ENCODE results near the gene RNF123. TPM values are rescaled to one million over a fixed set of nuclear protein-coding genes. Genes with fewer than 3 reads are reported as not detected.

RNF123 gene
- total and polyA plus RNA-seq, 2 donors (not counting 1 experiment from before 2014, with no cell fraction given), result 51.8 to 69.0 TPM

DNA sequence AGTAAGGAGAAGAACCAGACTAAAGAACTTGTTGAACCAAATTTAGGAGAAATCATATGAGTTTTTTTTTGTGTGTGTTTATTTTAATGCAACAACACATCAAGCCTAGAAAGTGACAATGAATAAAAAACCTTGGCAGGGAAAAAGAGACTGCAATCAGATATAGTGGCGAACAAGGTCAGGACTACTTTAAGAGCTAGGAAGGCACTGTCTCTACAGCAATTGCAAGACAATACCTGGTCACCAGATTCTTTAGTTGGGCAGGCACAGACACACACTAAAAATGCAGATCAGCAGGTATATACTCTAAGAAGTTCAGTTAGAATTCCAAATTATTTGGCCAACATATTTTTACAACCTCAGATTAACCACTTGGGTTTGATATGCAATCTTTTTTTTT lies 65.2 kb downstream of the RNF123 start:
- no peak overlapping the region for H3K27ac Mint-ChIP-seq
- H2AFZ ChIP-seq (ENCODE audit: insufficient read depth, low read depth, low read length, poor library complexity, severe bottlenecking), result no peak overlapping the region
- ATAC-seq (ENCODE audit: low read depth), result no peak
- 100% methylated on average over 1 of the region's 1 CpG for WGBS (ENCODE audit: insufficient coverage)
- no peak for DNase-seq
- no peak overlapping the region for H3K4me3 Mint-ChIP-seq
- H3K36me3 ChIP-seq (replicated peaks in 1 of 2; ENCODE audit: control extremely low read depth in 1 of 2, control insufficient read depth in 1 of 2, extremely low read depth in 1 of 2, insufficient read depth in 2 of 2, low read length in 1 of 2), result peaks cover 6 to 9% of the 10 kb centered on the region in 2 experiments
- H3K9me3 Mint-ChIP-seq (ENCODE audit: insufficient read depth), result no peaks in the 10 kb centered on the region
- intact Hi-C loops (cut with micrococcal nuclease), result no loop called here
- peaks cover 32% of the 10 kb centered on the region for H3K4me1 Mint-ChIP-seq
- H3K27me3 Mint-ChIP-seq, result no peaks in the 10 kb centered on the region
- no peak overlapping the region for H3K4me2 ChIP-seq (replicated peaks; ENCODE audit: low read depth, low read length, poor library complexity, severe bottlenecking)
- H4K20me1 ChIP-seq (ENCODE audit: control insufficient read depth, insufficient read depth, low read length, poor library complexity, severe bottlenecking), result peaks cover 75% of the 10 kb centered on the region
- H3K27me3 ChIP-seq (replicated peaks in 1 of 4; ENCODE audit: control extremely low read depth in 1 of 4, control insufficient read depth in 3 of 4, insufficient read depth in 4 of 4, low read length in 3 of 4), result no peaks in the 10 kb centered on the region
- TF ChIP-seq, protein P1, sequence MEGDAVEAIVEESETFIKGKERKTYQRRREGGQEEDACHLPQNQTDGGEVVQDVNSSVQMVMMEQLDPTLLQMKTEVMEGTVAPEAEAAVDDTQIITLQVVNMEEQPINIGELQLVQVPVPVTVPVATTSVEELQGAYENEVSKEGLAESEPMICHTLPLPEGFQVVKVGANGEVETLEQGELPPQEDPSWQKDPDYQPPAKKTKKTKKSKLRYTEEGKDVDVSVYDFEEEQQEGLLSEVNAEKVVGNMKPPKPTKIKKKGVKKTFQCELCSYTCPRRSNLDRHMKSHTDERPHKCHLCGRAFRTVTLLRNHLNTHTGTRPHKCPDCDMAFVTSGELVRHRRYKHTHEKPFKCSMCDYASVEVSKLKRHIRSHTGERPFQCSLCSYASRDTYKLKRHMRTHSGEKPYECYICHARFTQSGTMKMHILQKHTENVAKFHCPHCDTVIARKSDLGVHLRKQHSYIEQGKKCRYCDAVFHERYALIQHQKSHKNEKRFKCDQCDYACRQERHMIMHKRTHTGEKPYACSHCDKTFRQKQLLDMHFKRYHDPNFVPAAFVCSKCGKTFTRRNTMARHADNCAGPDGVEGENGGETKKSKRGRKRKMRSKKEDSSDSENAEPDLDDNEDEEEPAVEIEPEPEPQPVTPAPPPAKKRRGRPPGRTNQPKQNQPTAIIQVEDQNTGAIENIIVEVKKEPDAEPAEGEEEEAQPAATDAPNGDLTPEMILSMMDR (IDR thresholded peaks at IDR 0.05), result no peak
- TF ChIP-seq EZH2 (IDR thresholded peaks at IDR 0.05; ENCODE audit: borderline replicate concordance, insufficient read depth, low read depth, low read length, poor library complexity, severe bottlenecking), result no peak
- H3K79me2 ChIP-seq (ENCODE audit: control insufficient read depth, insufficient read depth, low read length), result peaks cover 96% of the 10 kb centered on the region
- ChIA-PET POLR2A (interaction anchor here (0.6 to 0.7 kb wide), 2 partner anchors 176 to 1117 kb away, joined by 3 read pairs; no protein-coding TSS in a partner anchor), CTCF (no interaction called here)
- H3K9me3 ChIP-seq (ENCODE audit: control extremely low read depth in 1 of 3, control insufficient read depth in 2 of 3, insufficient read depth in 1 of 3, low read length in 2 of 3), result no peaks in the 10 kb centered on the region
- peaks cover 0 to 4% of the 10 kb centered on the region in 2 donors for H3K4me1 ChIP-seq (ENCODE audit: control insufficient read depth in 2 of 2, insufficient read depth in 2 of 2, low read length in 2 of 2)
- H3K27ac ChIP-seq (ENCODE audit: low read length in 2 of 2), result no peak overlapping the region
- H3K4me3 ChIP-seq (ENCODE audit: control extremely low read depth in 1 of 5, extremely low read depth in 1 of 5, insufficient read depth in 1 of 5, low read depth in 2 of 5, low read length in 4 of 5), result no peak overlapping the region
- H3K9ac ChIP-seq (ENCODE audit: low read length), result no peak overlapping the region

DNA sequence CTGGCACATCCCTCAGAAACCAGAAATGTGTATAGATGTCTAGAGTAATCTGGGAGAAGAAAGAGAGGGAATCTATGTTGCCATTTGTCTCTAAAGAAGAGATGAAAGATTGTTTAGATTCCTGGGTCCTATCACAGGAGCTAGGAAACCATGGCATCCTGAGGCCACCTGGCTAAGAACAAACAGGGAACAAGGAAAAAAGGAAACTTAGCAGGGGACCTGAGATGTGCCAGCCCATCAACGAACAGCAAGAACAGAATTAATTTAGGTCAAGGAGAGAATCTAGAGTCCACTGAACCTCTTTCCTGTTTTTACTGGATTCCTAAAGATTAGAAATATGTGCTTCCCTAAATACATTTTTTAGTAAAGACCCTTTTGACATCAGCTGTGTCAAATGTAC lies 66.7 kb downstream of the RNF123 start:
- Histone ChIP-seq H3K4me3 (ENCODE audit: control extremely low read depth in 1 of 5, extremely low read depth in 1 of 5, insufficient read depth in 1 of 5, low read depth in 2 of 5, low read length in 4 of 5) (no peak overlapping the region), H3K4me2 (replicated peaks; ENCODE audit: low read depth, low read length, poor library complexity, severe bottlenecking) (no peak overlapping the region), H3K36me3 (replicated peaks in 1 of 2; ENCODE audit: control extremely low read depth in 1 of 2, control insufficient read depth in 1 of 2, extremely low read depth in 1 of 2, insufficient read depth in 2 of 2, low read length in 1 of 2) (peaks cover 8 to 15% of the 10 kb centered on the region in 2 experiments), H4K20me1 (ENCODE audit: control insufficient read depth, insufficient read depth, low read length, poor library complexity, severe bottlenecking) (peaks cover 82% of the 10 kb centered on the region), H3K9me3 (ENCODE audit: control extremely low read depth in 1 of 3, control insufficient read depth in 2 of 3, insufficient read depth in 1 of 3, low read length in 2 of 3) (no peaks in the 10 kb centered on the region), H2AFZ (ENCODE audit: insufficient read depth, low read depth, low read length, poor library complexity, severe bottlenecking) (no peak overlapping the region), H3K79me2 (ENCODE audit: control insufficient read depth, insufficient read depth, low read length) (peaks cover 98% of the 10 kb centered on the region), H3K4me1 (ENCODE audit: control insufficient read depth in 2 of 2, insufficient read depth in 2 of 2, low read length in 2 of 2) (peaks cover 0 to 4% of the 10 kb centered on the region in 2 donors), H3K27ac (ENCODE audit: low read length in 2 of 2) (no peak overlapping the region), H3K9ac (ENCODE audit: low read length) (no peak overlapping the region), H3K27me3 (replicated peaks in 1 of 4; ENCODE audit: control extremely low read depth in 1 of 4, control insufficient read depth in 3 of 4, insufficient read depth in 4 of 4, low read length in 3 of 4) (no peaks in the 10 kb centered on the region)
- DNase-seq (no peak), ATAC-seq (ENCODE audit: low read depth) (no peak)
- Mint-ChIP-seq H3K4me1 (peaks cover 32% of the 10 kb centered on the region), H3K27ac (no peak overlapping the region), H3K4me3 (no peak overlapping the region), H3K9me3 (ENCODE audit: insufficient read depth) (no peaks in the 10 kb centered on the region), H3K27me3 (no peaks in the 10 kb centered on the region)
- WGBS (ENCODE audit: insufficient coverage), result no CpG with 5 or more reads among the region's 1 CpG
- CTCF ChIA-PET, result no interaction called here
- intact Hi-C loops (cut with micrococcal nuclease), result no loop called here
- POLR2A ChIA-PET, result no interaction called here
- no peak for TF ChIP-seq EZH2 (IDR thresholded peaks at IDR 0.05; ENCODE audit: borderline replicate concordance, insufficient read depth, low read depth, low read length, poor library complexity, severe bottlenecking)
- TF ChIP-seq, protein P1 (IDR thresholded peaks at IDR 0.05), result no peak
